HepG2 (cell line): ENCODE results near the gene LGALS4. TPM values are rescaled to one million over a fixed set of nuclear protein-coding genes. Genes with fewer than 3 reads are reported as not detected.

Source experiments
- ATAC-seq: fragments of 200-7000 bp; cut with Tn5 transposase; 3 replicates; pipeline ENCODE4 v1.9.1; 2020; ENCODE audit warnings: mild to moderate bottlenecking, moderate library complexity
- BruUV-seq: library from RNA; stranded (reverse); fragments of 400-500 nt; replicated peaks from 2 replicates; lab custom pipeline; 2021; lab: Mats Ljungman, UMichigan
- CTCF ChIA-PET: fragments of 300-600 bp; formaldehyde crosslinking; extraction: SDS; loops from one replicate; lab custom pipeline; 2021; ENCODE audit warnings: low total read pairs, inconsistent platforms, low intra/inter-chr PET ratio; lab: Yijun Ruan, JAX
- POLR2A ChIA-PET: fragments of 350-600 bp; sonication (Branson Sonifier 250); formaldehyde crosslinking; loops from one replicate; lab custom pipeline; 2020; ENCODE audit warnings: antibody characterized with exemption, inconsistent platforms; lab: Yijun Ruan, JAX
- DNase-seq: peaks from one replicate; pipeline ENCODE4 v3.0.0-alpha.2; 2015; ENCODE audit warnings: low spot score
- FAIRE-seq: peaks from 3 replicates; lab custom pipeline; 2011; peaks lifted over from hg19 to GRCh38; lab: Jason Lieb, UNC
- H2AFZ ChIP-seq: one replicate; pipeline ENCODE4 v1.6.1; 2011; ENCODE audit warnings: low read length, inconsistent platforms
- H3K27ac ChIP-seq: fragments of 300-600 bp; 3 replicates; pipeline ENCODE4 v1.8.0; 2011; ENCODE audit warnings: mixed run types, mild to moderate bottlenecking, mixed read lengths, low read length, inconsistent platforms; ENCODE audit not compliant: insufficient read depth; ENCODE audit errors: extremely low read length
- H3K27me3 ChIP-seq, 2 experiments: fragments of 200-600 bp in 1 of 2; 2 replicates in 1 of 2; 3 replicates in 1 of 2; pipeline versions ENCODE4 v1.6.0 to v1.8.0; 2011; ENCODE audit warnings: low read length in 2 of 2, mild to moderate bottlenecking in 2 of 2, moderate library complexity in 2 of 2, inconsistent platforms in 1 of 2; ENCODE audit not compliant: insufficient read depth in 2 of 2, control insufficient read depth in 1 of 2
- H3K36me3 ChIP-seq, 2 experiments: fragments of 200-600 bp in 1 of 2; replicated peaks in 1 of 2; 2 replicates in 1 of 2; 3 replicates in 1 of 2; pipeline versions ENCODE4 v1.5.1 to v1.8.0; 2011; ENCODE audit warnings: low read length in 2 of 2, inconsistent platforms in 1 of 2; ENCODE audit not compliant: insufficient read depth in 2 of 2, control insufficient read depth in 1 of 2
- H3K4me1 ChIP-seq: 2 replicates; pipeline ENCODE4 v1.5.1; 2012; ENCODE audit warnings: low read length, inconsistent platforms; ENCODE audit not compliant: insufficient read depth
- H3K4me2 ChIP-seq: 2 replicates; pipeline ENCODE4 v1.6.0; 2011; ENCODE audit warnings: low read depth, low read length, inconsistent platforms
- H3K4me3 ChIP-seq, 3 experiments: fragments of 200-600 bp in 1 of 3; sonication (generic), shearing (Covaris generic) in 1 of 3; replicated peaks in 1 of 3; 2 replicates each; pipeline ENCODE4 v1.5.1; 2011 to 2016; ENCODE audit warnings: low read length in 3 of 3, inconsistent platforms in 2 of 3, low read depth in 2 of 3, mild to moderate bottlenecking in 2 of 3, control low read depth in 1 of 3, mixed read lengths in 1 of 3; ENCODE audit not compliant: insufficient read depth in 1 of 3
- H3K79me2 ChIP-seq: one replicate; pipeline ENCODE4 v1.6.1; 2011; ENCODE audit warnings: low read length, inconsistent platforms; ENCODE audit not compliant: insufficient read depth
- H3K9ac ChIP-seq: 2 replicates; pipeline ENCODE4 v1.6.0; 2011; ENCODE audit warnings: mild to moderate bottlenecking, low read depth, low read length, inconsistent platforms; ENCODE audit not compliant: insufficient read depth
- H3K9me3 ChIP-seq: 2 replicates; pipeline ENCODE4 v1.5.1; 2012; ENCODE audit warnings: mild to moderate bottlenecking, low read length
- H4K20me1 ChIP-seq: 2 replicates; pipeline ENCODE4 v1.6.0; 2011; ENCODE audit warnings: inconsistent platforms, mild to moderate bottlenecking, low read length, moderate library complexity; ENCODE audit not compliant: insufficient read depth
- ESRRA ChIP-seq: sonication (generic); formaldehyde crosslinking; IDR thresholded peaks from 2 replicates; pipeline ENCODE4 v1.5.1; 2020; ENCODE audit warnings: mild to moderate bottlenecking, low read depth, missing genetic modification reagents
- FOXM1 ChIP-seq: sonication (generic); formaldehyde crosslinking; IDR thresholded peaks from 2 replicates; pipeline ENCODE4 v1.5.0; 2020; ENCODE audit warnings: missing genetic modification reagents
- FOXO4 ChIP-seq: sonication (generic); formaldehyde crosslinking; conservative IDR thresholded peaks from 2 replicates; pipeline ENCODE4 v1.8.1; 2023; ENCODE audit warnings: missing genetic modification reagents
- HDAC1 ChIP-seq: sonication (generic); formaldehyde crosslinking; IDR thresholded peaks from 2 replicates; pipeline ENCODE4 v1.5.1; 2020; ENCODE audit warnings: mild to moderate bottlenecking, missing genetic modification reagents
- HNRNPH1 ChIP-seq: fragments of 200-400 bp; formaldehyde crosslinking; optimal IDR thresholded peaks from 2 replicates; pipeline ENCODE3; 2017; ENCODE audit warnings: mild to moderate bottlenecking, low read depth, low read length
- IKZF4 ChIP-seq: sonication (generic); formaldehyde crosslinking; IDR thresholded peaks from 2 replicates; pipeline ENCODE4 v1.5.1; 2020; ENCODE audit warnings: borderline replicate concordance, mild to moderate bottlenecking, low read depth, missing genetic modification reagents; ENCODE audit errors: not compliant biosample characterization
- MBD4 ChIP-seq: IDR thresholded peaks from 2 replicates; pipeline ENCODE4 v1.6.1; 2012; ENCODE audit warnings: low read length, inconsistent platforms, borderline replicate concordance
- MTERF4 ChIP-seq: sonication (generic); formaldehyde crosslinking; IDR thresholded peaks from 2 replicates; pipeline ENCODE4 v1.8.0; 2023; ENCODE audit warnings: mild to moderate bottlenecking, missing genetic modification reagents
- PCBP2 ChIP-seq: fragments of 200-400 bp; formaldehyde crosslinking; optimal IDR thresholded peaks from 2 replicates; pipeline ENCODE3; 2018; ENCODE audit warnings: low read length, low read depth; ENCODE audit not compliant: poor library complexity, severe bottlenecking
- POLR2AphosphoS5 ChIP-seq: IDR thresholded peaks from 2 replicates; pipeline ENCODE4 v1.6.1; 2012; ENCODE audit warnings: low read depth, low read length
- RFX1 ChIP-seq: fragments of 450-650 bp; IDR thresholded peaks from 2 replicates; pipeline ENCODE4 v1.6.1; 2017
- TIGD3 ChIP-seq: sonication (generic); formaldehyde crosslinking; IDR thresholded peaks from 2 replicates; pipeline ENCODE4 v1.5.1; 2020; ENCODE audit warnings: mild to moderate bottlenecking, missing genetic modification reagents, borderline replicate concordance
- ZBTB2 ChIP-seq: sonication (generic); formaldehyde crosslinking; IDR thresholded peaks from 2 replicates; pipeline ENCODE4 v1.8.0; 2022; ENCODE audit warnings: low read depth, missing genetic modification reagents
- ZFX ChIP-seq: sonication (generic); formaldehyde crosslinking; IDR thresholded peaks from 2 replicates; pipeline ENCODE4 v1.4.0; 2020; ENCODE audit warnings: mild to moderate bottlenecking, low read depth, missing genetic modification reagents, moderate library complexity
- ZNF101 ChIP-seq: sonication (generic); formaldehyde crosslinking; IDR thresholded peaks from 2 replicates; pipeline ENCODE4 v1.4.0; 2020; ENCODE audit warnings: mild to moderate bottlenecking, low read depth, missing genetic modification reagents, borderline replicate concordance
- ZNF292 ChIP-seq: sonication (generic); formaldehyde crosslinking; IDR thresholded peaks from 2 replicates; pipeline ENCODE4 v1.8.1; 2022; ENCODE audit warnings: mild to moderate bottlenecking, low read depth, missing genetic modification reagents, borderline replicate concordance
- ZNF570 ChIP-seq: sonication (generic); formaldehyde crosslinking; IDR thresholded peaks from 2 replicates; pipeline ENCODE4 v1.4.0; 2020; ENCODE audit warnings: mild to moderate bottlenecking, missing genetic modification reagents, borderline replicate concordance
- ZNF629 ChIP-seq: sonication (generic); formaldehyde crosslinking; conservative IDR thresholded peaks from 2 replicates; pipeline ENCODE4 v1.5.0; 2020; ENCODE audit warnings: missing genetic modification reagents
- WGBS: methylation state at CpG from one replicate; pipeline ENCODE4 v1.1.6; 2017; ENCODE audit warnings: low lambda C conversion rate; 5-methylcytosine and 5-hydroxymethylcytosine counted together
- in situ Hi-C: cut with HindIII; loops from 2 replicates; pipeline ENCODE4 v1.10.0; 2017; ENCODE audit warnings: low pct_unique_long_range_greater_than_20kb; ENCODE audit not compliant: extremely low pct_ligation_motif_present
- intact Hi-C: fragments of 100-400 bp; cut with micrococcal nuclease; formaldehyde crosslinking; loops from one replicate; pipeline ENCODE4 v1.10.0; 2022; ENCODE audit not compliant: unreplicated experiment
- polyA plus RNA-seq, 8 experiments: library from polyadenylated mRNA; depleted of rRNA in 3 of 8; stranded (reverse) in 7 of 8; unstranded in 1 of 8; fragments of >200 nt; fragmentation: Illumina TruSeq in 4 of 8; extraction: Trizol in 4 of 8; gene quantifications; 2 replicates each; pipeline versions ENCODE4 v1.2.1 to v1.2.3, GENCODE V29; 2011 to 2016; ENCODE audit warnings: low read depth in 4 of 8, missing spikeins in 1 of 8, mixed read lengths in 1 of 8; ENCODE audit not compliant: insufficient read depth in 1 of 8
- total RNA-seq, 5 experiments: library from RNA; depleted of rRNA; stranded (reverse); fragments of >200 nt; fragmentation: Illumina TruSeq; extraction: Trizol; gene quantifications; 2 replicates each; pipeline ENCODE4 v1.2.3, GENCODE V29; 2016; ENCODE audit warnings: low read depth in 1 of 5
- TF ChIP-seq, protein P1 (sequence below): sonication (generic); formaldehyde crosslinking; IDR thresholded peaks from 2 replicates; pipeline ENCODE4 v1.8.1; 2023; ENCODE audit warnings: mild to moderate bottlenecking, missing genetic modification reagents, borderline replicate concordance

LGALS4 gene
- total and polyA plus RNA-seq, 2 of the 13 experiments (the other 11 are each of a cell fraction or from before 2014, with no cell fraction given), result 0.24 to 0.71 TPM

DNA sequence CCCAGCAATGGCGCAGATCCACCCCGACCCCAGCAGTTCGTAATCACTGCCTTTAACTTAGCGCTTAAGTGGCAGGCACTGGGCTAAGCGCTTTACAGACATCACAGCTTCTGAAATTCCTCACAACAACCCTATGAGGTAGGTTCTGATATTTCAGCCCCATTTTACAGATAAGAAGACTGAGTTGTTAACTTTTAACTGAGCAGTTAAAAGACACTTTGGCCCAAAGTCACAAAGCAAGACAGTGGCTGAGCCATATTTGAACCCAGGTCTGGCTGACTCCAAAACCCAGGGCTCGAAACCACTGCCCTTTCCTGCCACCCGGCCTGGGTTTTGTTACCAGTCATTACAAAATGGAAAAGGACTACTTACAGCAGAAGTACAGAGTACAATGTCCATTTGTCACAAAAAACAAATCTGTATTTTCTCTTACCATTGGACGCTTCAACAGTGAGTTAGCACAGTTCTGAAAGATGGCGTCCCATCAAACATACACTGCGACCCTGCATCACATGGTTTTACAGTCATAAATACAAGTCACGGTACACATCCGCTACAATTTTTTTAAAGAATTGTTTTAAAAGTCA, 28.5 kb upstream of the LGALS4 start:
- DNase-seq (no peak), FAIRE-seq (no peak), ATAC-seq (no peak)
- no peaks in the 10 kb centered on the region for H3K9me3 ChIP-seq
- peaks cover 94% of the 10 kb centered on the region for H3K4me1 ChIP-seq
- no peak overlapping the region for H2AFZ ChIP-seq
- no peak overlapping the region for H3K9ac ChIP-seq
- peaks cover 47% of the 10 kb centered on the region for H4K20me1 ChIP-seq
- H3K79me2 ChIP-seq, result peaks cover 40% of the 10 kb centered on the region
- in situ Hi-C loops (no loop called here), intact Hi-C loops (no loop called here)
- no TSS peak for BruUV-seq
- ChIA-PET POLR2A (interaction anchor here (0.8 to 4.4 kb wide), 6 partner anchors 8 to 108 kb away, joined by 3 to 42 read pairs (median 10); partner anchors contain the start of genes ECH1 and HNRNPL), CTCF (no interaction called here)
- H3K27me3 ChIP-seq, result no peaks in the 10 kb centered on the region
- peaks cover 55 to 97% of the 10 kb centered on the region in 2 experiments for H3K36me3 ChIP-seq
- H3K4me2 ChIP-seq, result no peak overlapping the region
- H3K4me3 ChIP-seq, result no peak overlapping the region
- WGBS, result 97% methylated on average over 12 of the region's 12 CpGs
- H3K27ac ChIP-seq, result peak overlapping the region; percentile 7
- TF ChIP-seq MTERF4 (CRISPR knock-in tag), result no peak
- TF ChIP-seq PCBP2, result no peak
- TF ChIP-seq ESRRA, result no peak
- TF ChIP-seq HDAC1 (CRISPR knock-in tag), result no peak
- TF ChIP-seq, protein P1, sequence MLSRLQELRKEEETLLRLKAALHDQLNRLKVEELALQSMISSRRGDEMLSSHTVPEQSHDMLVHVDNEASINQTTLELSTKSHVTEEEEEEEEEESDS (CRISPR knock-in tag), result no peak
- no peak for TF ChIP-seq ZBTB2
- TF ChIP-seq ZNF570 (CRISPR knock-in tag), result no peak
- TF ChIP-seq FOXO4, result 0 out of 2 replicates have a peak, but pooled peaks have one; percentile 34
- TF ChIP-seq POLR2AphosphoS5, result peak; percentile 18; the same call in 1 of the 2 replicates
- no peak for TF ChIP-seq FOXM1 (CRISPR knock-in tag)
- TF ChIP-seq ZNF292 (CRISPR knock-in tag), result no peak
- TF ChIP-seq RFX1, result no peak
- TF ChIP-seq HNRNPH1, result no peak
- TF ChIP-seq ZNF101 (CRISPR knock-in tag), result no peak
- no peak for TF ChIP-seq IKZF4 (CRISPR knock-in tag)
- 0 out of 2 replicates have a peak, but pooled peaks have one; percentile 52 for TF ChIP-seq MBD4
- TF ChIP-seq ZNF629 (CRISPR knock-in tag), result peak; percentile 86
- no peak for TF ChIP-seq TIGD3
- no peak for TF ChIP-seq ZFX (CRISPR knock-in tag)
